Upper lobe of left lung (tissue), 4 donors: ENCODE results near the gene GPBP1L1.

Experiments used
- CTCF ChIP-seq, 6 experiments: fragments of 450-650 bp in 4 of 6; fragments of 200-600 bp in 2 of 6; sonication (generic) in 2 of 6; IDR thresholded peaks; one replicate each; pipeline ENCODE4 v1.5.1; 2016 to 2019; ENCODE audit warnings: antibody characterized with exemption in 6 of 6
- EP300 ChIP-seq, 4 donors: sonication (generic); formaldehyde crosslinking; IDR thresholded peaks; one replicate each; pipeline ENCODE4 v1.5.1; 2017; ENCODE audit warnings: antibody characterized with exemption in 4 of 4, control low read depth in 2 of 4
- POLR2AphosphoS5 ChIP-seq, 2 donors: sonication (generic); formaldehyde crosslinking; IDR thresholded peaks; one replicate each; pipeline ENCODE4 v1.5.1; 2017; ENCODE audit warnings: antibody characterized with exemption in 2 of 2

GRCh38 chr1:45669379-45669778, 17.0 kb downstream of the GPBP1L1 start:
- TF ChIP-seq CTCF (IDR thresholded peaks at IDR 0.05) (no peak), POLR2AphosphoS5 (IDR thresholded peaks at IDR 0.05) (no peak), EP300 (IDR thresholded peaks at IDR 0.05) (no peak)
